GM12878 (cell line): Measurements from ENCODE around the gene GTPBP4. TPM values are rescaled to one million over a fixed set of nuclear protein-coding genes. Genes with fewer than 3 reads are reported as not detected.

Source experiments
- CHD4 ChIP-seq: fragments of 200-600 bp; sonication (generic); IDR thresholded peaks from 2 replicates; pipeline ENCODE4 v1.6.1; 2016; ENCODE audit warnings: mild to moderate bottlenecking
- CTCF ChIP-seq, 3 experiments: IDR thresholded peaks in 2 of 3; conservative IDR thresholded peaks in 1 of 3; 2 replicates each; pipeline ENCODE4 v1.5.1; 2011; ENCODE audit warnings: low read depth in 3 of 3, low read length in 3 of 3, mild to moderate bottlenecking in 3 of 3, control low read depth in 2 of 3, moderate library complexity in 2 of 3, inconsistent platforms in 1 of 3, mixed read lengths in 1 of 3; ENCODE audit not compliant: control insufficient read depth in 2 of 3, insufficient read depth in 1 of 3; ENCODE audit errors: extremely low read depth in 1 of 3
- ESRRA ChIP-seq: IDR thresholded peaks from 2 replicates; pipeline ENCODE4 v1.6.1; 2012; ENCODE audit warnings: mild to moderate bottlenecking, low read length, improper control_type of control experiment
- FOXM1 ChIP-seq: IDR thresholded peaks from 2 replicates; pipeline ENCODE4 v1.6.1; 2012; ENCODE audit warnings: low read depth, mild to moderate bottlenecking, inconsistent platforms, low read length, moderate library complexity
- HCFC1 ChIP-seq: fragments of 150-350 bp; IDR thresholded peaks from 2 replicates; pipeline ENCODE4 v1.6.1; 2014; ENCODE audit warnings: low read length
- HDGF ChIP-seq: fragments of 450-650 bp; IDR thresholded peaks from 2 replicates; pipeline ENCODE4 v1.6.1; 2016; ENCODE audit warnings: antibody characterized with exemption
- KAT2A ChIP-seq: conservative IDR thresholded peaks from 2 replicates; pipeline ENCODE4 v1.6.1; 2011; ENCODE audit warnings: low read depth, low read length; ENCODE audit not compliant: control insufficient read depth
- MAX ChIP-seq: IDR thresholded peaks from 2 replicates; pipeline ENCODE4 v1.6.1; 2012; ENCODE audit warnings: low read depth, low read length, improper control_type of control experiment
- MEF2B ChIP-seq: fragments of 450-650 bp; IDR thresholded peaks from 2 replicates; pipeline ENCODE4 v1.6.1; 2018; ENCODE audit warnings: mild to moderate bottlenecking, moderate library complexity; ENCODE audit not compliant: partially characterized antibody, poor library complexity, severe bottlenecking
- NFIC ChIP-seq: IDR thresholded peaks from 2 replicates; pipeline ENCODE4 v1.6.1; 2012; ENCODE audit warnings: low read depth, mild to moderate bottlenecking, inconsistent platforms, low read length, moderate library complexity
- NFXL1 ChIP-seq: fragments of 450-650 bp; IDR thresholded peaks from 2 replicates; pipeline ENCODE4 v1.6.1; 2017; ENCODE audit warnings: antibody characterized with exemption, mild to moderate bottlenecking, borderline replicate concordance
- NFYB ChIP-seq: IDR thresholded peaks from 2 replicates; pipeline ENCODE4 v1.6.1; 2011; ENCODE audit warnings: low read depth, mild to moderate bottlenecking, low read length, improper control_type of control experiment, moderate library complexity; ENCODE audit not compliant: insufficient read depth
- NR2F1 ChIP-seq: fragments of 450-650 bp; conservative IDR thresholded peaks from 2 replicates; pipeline ENCODE4 v1.6.1; 2017; ENCODE audit warnings: mild to moderate bottlenecking
- NRF1 ChIP-seq: conservative IDR thresholded peaks from 2 replicates; pipeline ENCODE4 v1.6.1; 2011; ENCODE audit warnings: mild to moderate bottlenecking, low read depth, low read length, improper control_type of control experiment
- POLR2A ChIP-seq: IDR thresholded peaks from 2 replicates; pipeline ENCODE4 v1.6.1; 2011; ENCODE audit warnings: low read depth, mild to moderate bottlenecking, low read length
- RAD21 ChIP-seq: IDR thresholded peaks from 2 replicates; pipeline ENCODE4 v1.6.1; 2011; ENCODE audit warnings: mild to moderate bottlenecking, low read depth, low read length, moderate library complexity; ENCODE audit not compliant: insufficient read depth
- RFX5 ChIP-seq: IDR thresholded peaks from 2 replicates; pipeline ENCODE4 v1.6.1; 2011; ENCODE audit warnings: low read depth, low read length, improper control_type of control experiment
- SIN3A ChIP-seq: IDR thresholded peaks from 2 replicates; pipeline ENCODE4 v1.6.1; 2012; ENCODE audit warnings: low read depth, low read length, improper control_type of control experiment
- SPI1 ChIP-seq: IDR thresholded peaks from 2 replicates; pipeline ENCODE4 v1.6.1; 2011; ENCODE audit warnings: low read depth, mild to moderate bottlenecking, low read length, moderate library complexity, borderline replicate concordance; ENCODE audit not compliant: insufficient read depth
- STAT1 ChIP-seq: fragments of 450-650 bp; conservative IDR thresholded peaks from 2 replicates; pipeline ENCODE4 v1.6.1; 2014; ENCODE audit warnings: antibody characterized with exemption, mild to moderate bottlenecking
- TBL1XR1 ChIP-seq: IDR thresholded peaks from 2 replicates; pipeline ENCODE4 v1.6.1; 2012; ENCODE audit warnings: low read depth, low read length, improper control_type of control experiment
- TCF12 ChIP-seq: IDR thresholded peaks from 2 replicates; pipeline ENCODE4 v1.6.1; 2011; ENCODE audit warnings: low read depth, mild to moderate bottlenecking, low read length
- TCF3 ChIP-seq: IDR thresholded peaks from 2 replicates; pipeline ENCODE4 v1.6.1; 2012; ENCODE audit warnings: low read depth, mild to moderate bottlenecking, low read length, borderline replicate concordance; ENCODE audit not compliant: insufficient read depth
- ZNF687 ChIP-seq: fragments of 450-650 bp; IDR thresholded peaks from 2 replicates; pipeline ENCODE4 v1.6.1; 2017; ENCODE audit warnings: mild to moderate bottlenecking, moderate library complexity
- ZZZ3 ChIP-seq: IDR thresholded peaks from 2 replicates; pipeline ENCODE4 v1.6.1; 2011; ENCODE audit warnings: low read depth; ENCODE audit not compliant: control insufficient read depth, insufficient read length
- polyA plus RNA-seq, 11 experiments: library from polyadenylated mRNA; depleted of rRNA in 4 of 11; unstranded in 6 of 11; stranded (reverse) in 5 of 11; fragments of >200 nt; fragmentation: Nextera tagmentation in 4 of 11; fragmentation: Illumina TruSeq in 1 of 11; extraction: Ambion mirVana in 4 of 11; extraction: Trizol in 1 of 11; gene quantifications; 1 replicate in 1 of 11; 2 replicates in 10 of 11; pipeline versions ENCODE4 v1.2.1 to v1.2.3, GENCODE V29; 2011 to 2016; ENCODE audit warnings: inconsistent platforms in 2 of 11, missing spikeins in 2 of 11, low read depth in 1 of 11
- total RNA-seq, 4 experiments: library from RNA; depleted of rRNA in 3 of 4; stranded (reverse); fragments of >200 nt in 3 of 4; fragmentation: Illumina TruSeq in 1 of 4; extraction: Trizol in 1 of 4; gene quantifications; 2 replicates each; pipeline versions ENCODE4 v1.2.1 to v1.2.3, GENCODE V29; 2013 to 2021

Gene GTPBP4
- total and polyA plus RNA-seq, 10 of the 15 experiments (the other 5 are each of a cell fraction or from before 2014, with no cell fraction given) = 58.5 to 118 (median 71.4) TPM

- TF ChIP-seq NRF1 = 0 out of 2 replicates have a peak, but pooled peaks have one; percentile 11
- TF ChIP-seq KAT2A = no peak
- TF ChIP-seq MAX = peak; percentile 84
- no peak for TF ChIP-seq ZZZ3
- no peak for TF ChIP-seq NFIC
- 0 out of 2 replicates have a peak, but pooled peaks have one; percentile 34 for TF ChIP-seq TBL1XR1
- TF ChIP-seq STAT1 = no peak; the same call in 1 of the 2 replicates
- peak; percentile 55; the same call in 1 of the 2 replicates for TF ChIP-seq NFYB
- TF ChIP-seq FOXM1 = no peak
- TF ChIP-seq MEF2B = peak; percentile 72
- TF ChIP-seq SIN3A = peak; percentile 75; the same call in 1 of the 2 replicates
- no peak for TF ChIP-seq RAD21
- no peak for TF ChIP-seq CHD4
- TF ChIP-seq HCFC1 = peak; percentile 62
- TF ChIP-seq TCF3 = peak; percentile 60; the same call in 1 of the 2 replicates
- peak; percentile 79; the same call in 1 of the 2 replicates for TF ChIP-seq ESRRA
- TF ChIP-seq POLR2A = peak; percentile 88
- no peak for TF ChIP-seq SPI1
- peak; percentile 68 for TF ChIP-seq NR2F1
- peak; percentile 29 to 69 (median 37); a peak in 4 of 6 replicates for TF ChIP-seq CTCF (IDR thresholded peaks at IDR 0.05 in 2 of 3, conservative IDR thresholded peaks at IDR 0.05 in 1 of 3; ENCODE audit: control insufficient read depth in 2 of 3, extremely low read depth in 1 of 3, insufficient read depth in 1 of 3, low read depth in 3 of 3, low read length in 3 of 3)
- TF ChIP-seq RFX5 = peak; percentile 61; the same call in 1 of the 2 replicates
- TF ChIP-seq HDGF = no peak
- TF ChIP-seq TCF12 = no peak
- peak; percentile 49; the same call in 1 of the 2 replicates for TF ChIP-seq ZNF687
- TF ChIP-seq NFXL1 = no peak
Observed at GRCh38 chr10:987870-988666, at the start of gene GTPBP4 (continued).
